ENCODE data around the gene SFSWAP. TPM values are rescaled to one million over a fixed set of nuclear protein-coding genes. Genes with fewer than 3 reads are reported as not detected.

SFSWAP gene
- total and polyA plus RNA-seq, 7 donors: 10.8 to 42.9 (median 27.8) TPM

DNA sequence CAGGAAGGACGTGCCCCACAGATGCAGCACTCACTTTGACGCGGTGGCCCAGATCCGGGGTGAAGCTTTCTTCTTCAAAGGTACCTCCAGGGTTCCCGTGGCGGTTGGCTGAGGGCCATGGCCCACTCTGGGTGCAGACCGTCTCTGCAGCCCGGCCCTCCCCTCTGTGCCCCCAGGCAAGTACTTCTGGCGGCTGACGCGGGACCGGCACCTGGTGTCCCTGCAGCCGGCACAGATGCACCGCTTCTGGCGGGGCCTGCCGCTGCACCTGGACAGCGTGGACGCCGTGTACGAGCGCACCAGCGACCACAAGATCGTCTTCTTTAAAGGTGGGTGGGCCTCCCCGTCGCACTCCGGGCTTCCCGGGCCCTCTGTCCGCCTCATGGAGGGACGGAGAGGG lies 134.2 kb downstream of the SFSWAP start:
- TF ChIP-seq POLR2A (IDR thresholded peaks at IDR 0.05): no peak
- no peak for TF ChIP-seq EP300 (IDR thresholded peaks at IDR 0.05)
- TF ChIP-seq, protein P1, sequence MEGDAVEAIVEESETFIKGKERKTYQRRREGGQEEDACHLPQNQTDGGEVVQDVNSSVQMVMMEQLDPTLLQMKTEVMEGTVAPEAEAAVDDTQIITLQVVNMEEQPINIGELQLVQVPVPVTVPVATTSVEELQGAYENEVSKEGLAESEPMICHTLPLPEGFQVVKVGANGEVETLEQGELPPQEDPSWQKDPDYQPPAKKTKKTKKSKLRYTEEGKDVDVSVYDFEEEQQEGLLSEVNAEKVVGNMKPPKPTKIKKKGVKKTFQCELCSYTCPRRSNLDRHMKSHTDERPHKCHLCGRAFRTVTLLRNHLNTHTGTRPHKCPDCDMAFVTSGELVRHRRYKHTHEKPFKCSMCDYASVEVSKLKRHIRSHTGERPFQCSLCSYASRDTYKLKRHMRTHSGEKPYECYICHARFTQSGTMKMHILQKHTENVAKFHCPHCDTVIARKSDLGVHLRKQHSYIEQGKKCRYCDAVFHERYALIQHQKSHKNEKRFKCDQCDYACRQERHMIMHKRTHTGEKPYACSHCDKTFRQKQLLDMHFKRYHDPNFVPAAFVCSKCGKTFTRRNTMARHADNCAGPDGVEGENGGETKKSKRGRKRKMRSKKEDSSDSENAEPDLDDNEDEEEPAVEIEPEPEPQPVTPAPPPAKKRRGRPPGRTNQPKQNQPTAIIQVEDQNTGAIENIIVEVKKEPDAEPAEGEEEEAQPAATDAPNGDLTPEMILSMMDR (IDR thresholded peaks at IDR 0.05): no peak
- TF ChIP-seq POLR2AphosphoS5 (IDR thresholded peaks at IDR 0.05): no peak
- intact Hi-C loops (cut with DNase I): no loop called here
- no peaks in the 10 kb centered on the region for H3K36me3 ChIP-seq

DNA sequence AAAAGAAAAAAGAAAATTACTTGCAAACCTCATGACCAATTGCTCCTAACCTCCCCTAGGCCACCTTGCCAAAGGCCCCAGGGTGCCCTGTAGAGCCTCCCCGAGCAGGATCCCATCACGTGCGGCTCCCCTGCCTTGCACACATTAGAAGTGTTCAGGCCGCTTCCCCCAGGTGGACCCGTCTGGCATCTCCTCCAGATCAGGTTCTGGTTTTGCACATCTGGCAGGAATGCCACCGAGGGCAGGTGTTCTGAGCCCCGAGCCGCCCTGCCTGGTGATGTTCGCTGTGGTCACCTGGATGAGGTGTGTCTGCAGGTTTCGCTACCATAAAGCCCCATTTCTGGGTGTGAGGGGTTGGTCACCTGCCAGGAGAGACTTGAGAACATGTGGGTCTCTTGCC lies 136.6 kb downstream of the SFSWAP start:
- Histone ChIP-seq H3K27me3 (peaks cover 0 to 3% (median 0%) of the 10 kb centered on the region in 3 donors), H3K36me3 (no peaks in the 10 kb centered on the region), H3K4me1 (peaks cover 0 to 9% (median 1%) of the 10 kb centered on the region in 4 donors), H3K4me3 (no peak overlapping the region), H3K9me3 (no peaks in the 10 kb centered on the region), H3K27ac (no peak overlapping the region)
- no peak for TF ChIP-seq POLR2A (IDR thresholded peaks at IDR 0.05)
- TF ChIP-seq POLR2AphosphoS5 (IDR thresholded peaks at IDR 0.05): no peak
- TF ChIP-seq, protein P1 (IDR thresholded peaks at IDR 0.05): no peak
- TF ChIP-seq EP300 (IDR thresholded peaks at IDR 0.05): no peak
- intact Hi-C loops (cut with DNase I): no loop called here
- WGBS, 2 donors: 56 to 88% methylated on average over 10 of the region's 10 CpGs
- no peak for DNase-seq

More for the DNA sequence above, 134.2 kb downstream of the SFSWAP start:
- DNase-seq: no peak
- H3K27ac ChIP-seq: no peak overlapping the region
- no peaks in the 10 kb centered on the region for H3K27me3 ChIP-seq
- no peaks in the 10 kb centered on the region for H3K4me1 ChIP-seq
- H3K4me3 ChIP-seq: no peak overlapping the region
- H3K9me3 ChIP-seq: no peaks in the 10 kb centered on the region
- 90 to 93% methylated on average over 29 of the region's 29 CpGs for WGBS, 2 donors

DNA sequence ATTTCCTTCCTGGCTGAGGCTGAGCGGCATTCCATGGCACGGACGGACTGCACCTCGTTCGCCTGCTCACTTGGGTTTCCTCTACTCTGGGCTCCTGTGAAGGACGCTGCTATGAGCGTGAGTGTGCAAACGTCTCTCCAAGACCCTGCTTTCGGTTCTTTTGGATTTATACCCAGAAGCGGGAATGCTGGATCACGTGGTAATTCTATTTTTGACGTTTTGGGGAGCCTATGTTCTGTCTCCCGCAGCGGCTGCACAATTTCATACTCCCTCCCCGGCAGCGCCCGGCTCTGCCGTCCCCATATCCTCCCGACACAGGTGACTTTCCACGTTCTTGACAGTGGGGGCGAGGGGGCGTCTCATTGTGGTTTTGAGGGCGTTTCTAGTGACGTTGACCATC lies 137.9 kb downstream of the SFSWAP start:
- no peak overlapping the region for H3K4me3 ChIP-seq
- H3K36me3 ChIP-seq: no peaks in the 10 kb centered on the region
- H3K9me3 ChIP-seq: no peaks in the 10 kb centered on the region
- 87 to 88% methylated on average over 24 of the region's 24 CpGs for WGBS, 2 donors
- no peak overlapping the region for H3K27ac ChIP-seq
- peaks cover 0 to 11% (median 2%) of the 10 kb centered on the region in 3 donors for H3K27me3 ChIP-seq
- H3K4me1 ChIP-seq: peaks cover 0 to 9% (median 1%) of the 10 kb centered on the region in 4 donors
- no peak for TF ChIP-seq POLR2A (IDR thresholded peaks at IDR 0.05)
- TF ChIP-seq, protein P1 (IDR thresholded peaks at IDR 0.05): no peak
- TF ChIP-seq POLR2AphosphoS5 (IDR thresholded peaks at IDR 0.05): no peak
- no peak for TF ChIP-seq EP300 (IDR thresholded peaks at IDR 0.05)
- intact Hi-C loops (cut with DNase I): no loop called here
- DNase-seq: no peak

Small RNA genes lying within 50 kb of the gene (small RNA-seq; reads per million reads assigned to genes)
- gene RNA5SP377 (0 reads per million in 3 donors), gene RNA5SP378 (0 reads per million in 3 donors), gene RNU6-1017P (0 reads per million in 3 donors)

Other genes starting within 250 kb of the SFSWAP start
- 1 to 10 TPM; 2.7 to 7.1 (median 4.9) TPM for gene MMP17, start 117.3 kb downstream of the SFSWAP start, total RNA-seq
- 1 to 10 TPM in 1 of 3 donors, under 1 TPM in 1, not detected in 1; 0.60 to 6.8 TPM for gene MMP17, start 117.3 kb downstream of the SFSWAP start, polyA plus RNA-seq
- 10 to 100 TPM; 13.2 to 29.1 (median 18.6) TPM for gene ULK1, start 183.5 kb downstream of the SFSWAP start, total RNA-seq
- gene ULK1, start 183.5 kb downstream of the SFSWAP start, polyA plus RNA-seq: 10 to 100 TPM in 1 of 3 donors, 1 to 10 TPM in 2; 5.3 to 17.5 (median 5.4) TPM
- 10 to 100 TPM in 1 of 4 donors, 1 to 10 TPM in 3; 7.6 to 15.6 (median 8.9) TPM for gene PUS1, start 218.2 kb downstream of the SFSWAP start, total RNA-seq
- 10 to 100 TPM in 1 of 3 donors, 1 to 10 TPM in 2; 9.0 to 33.8 (median 9.7) TPM for gene PUS1, start 218.2 kb downstream of the SFSWAP start, polyA plus RNA-seq
- gene EP400, start 238.9 kb downstream of the SFSWAP start, total RNA-seq: 10 to 100 TPM; 14.5 to 35.7 (median 18.8) TPM
- gene EP400, start 238.9 kb downstream of the SFSWAP start, polyA plus RNA-seq: 10 to 100 TPM in 1 of 3 donors, 1 to 10 TPM in 2; 3.2 to 22.3 (median 4.2) TPM

Measured in sigmoid colon (tissue), 7 donors.